ENCODE measurements around the gene RNF151. TPM values are rescaled to one million over a fixed set of nuclear protein-coding genes. Genes with fewer than 3 reads are reported as not detected.
A peak's percentile ranks its signal among the peaks of the same experiment; 100 is the strongest.

The RNF151 gene
- total RNA-seq, 4 donors from 2014 or later: not detected

GRCh38 chr16:1932050-1933028 is 34.3 kb upstream of the RNF151 start:
- in situ Hi-C loops (cut with MboI; ENCODE audit: low pct_ligation_motif_present in 1 of 4, low pct_unique_long_range_greater_than_20kb in 1 of 4, low sequenced_read_pairs in 3 of 4): loop anchor here in 1 of 4 donors (5.0 kb wide), 1 partner anchor 70 kb away; no protein-coding TSS in a partner anchor
- no peaks in the 10 kb centered on the region for H3K9me3 ChIP-seq
- H3K4me1 ChIP-seq: peaks cover 4 to 14% (median 8%) of the 10 kb centered on the region in 4 donors
- H3K27me3 ChIP-seq: no peaks in the 10 kb centered on the region
- no peak overlapping the region for H3K27ac ChIP-seq
- H3K4me3 ChIP-seq: no peak overlapping the region
- TF ChIP-seq CTCF (IDR thresholded peaks at IDR 0.05) (peak in 4 of 5 experiments; percentile 21 to 54 (median 34)), POLR2AphosphoS5 (IDR thresholded peaks at IDR 0.05) (no peak)
- no peaks in the 10 kb centered on the region for H3K36me3 ChIP-seq
- DNase-seq: peak; percentile 66
- WGBS, 2 donors (ENCODE audit: low coverage in 1 of 2): 77% methylated on average over 17 of the region's 19 CpGs; no CpG with 5 or more reads in 1 of the 2 donors
- intact Hi-C loops (cut with DNase I; ENCODE audit: low total_unique reads): no loop called here

GRCh38 chr16:1933097-1933661 is 33.5 kb upstream of the RNF151 start:
- Histone ChIP-seq H3K4me3 (no peak overlapping the region), H3K4me1 (peaks cover 4 to 14% (median 8%) of the 10 kb centered on the region in 4 donors), H3K27ac (no peak overlapping the region), H3K9me3 (no peaks in the 10 kb centered on the region), H3K36me3 (peaks cover 0 to 7% (median under 1%) of the 10 kb centered on the region in 4 donors), H3K27me3 (no peaks in the 10 kb centered on the region)
- WGBS, 2 donors (ENCODE audit: low coverage in 1 of 2): 75% methylated on average over 21 of the region's 23 CpGs; no CpG with 5 or more reads in 1 of the 2 donors
- no peak for DNase-seq
- intact Hi-C loops (cut with DNase I; ENCODE audit: low total_unique reads) (no loop called here), in situ Hi-C loops (cut with MboI; ENCODE audit: low pct_ligation_motif_present in 1 of 4, low pct_unique_long_range_greater_than_20kb in 1 of 4, low sequenced_read_pairs in 3 of 4) (loop anchor here in 1 of 4 donors (5.0 kb wide), 1 partner anchor 71 kb away; no protein-coding TSS in a partner anchor)
- TF ChIP-seq POLR2AphosphoS5 (IDR thresholded peaks at IDR 0.05) (no peak), CTCF (IDR thresholded peaks at IDR 0.05) (no peak), POLR2A (IDR thresholded peaks at IDR 0.05) (no peak), EP300 (IDR thresholded peaks at IDR 0.05; ENCODE audit: low read depth) (no peak)

- no peak overlapping the region for H3K4me3 ChIP-seq
- no peaks in the 10 kb centered on the region for H3K9me3 ChIP-seq
- no peaks in the 10 kb centered on the region for H3K27me3 ChIP-seq
- H3K4me1 ChIP-seq: peaks cover 8 to 30% (median 24%) of the 10 kb centered on the region in 4 donors
- WGBS, 2 donors (ENCODE audit: low coverage in 1 of 2): 91% methylated on average over 11 of the region's 11 CpGs; no CpG with 5 or more reads in 1 of the 2 donors
- no peak overlapping the region for H3K27ac ChIP-seq
- intact Hi-C loops (cut with DNase I; ENCODE audit: low total_unique reads) (no loop called here), in situ Hi-C loops (cut with MboI; ENCODE audit: low pct_ligation_motif_present in 1 of 4, low pct_unique_long_range_greater_than_20kb in 1 of 4, low sequenced_read_pairs in 3 of 4) (no loop called here)
- DNase-seq: no peak
- H3K36me3 ChIP-seq: peaks cover 0 to 17% (median 4%) of the 10 kb centered on the region in 4 donors
- TF ChIP-seq EP300 (IDR thresholded peaks at IDR 0.05; ENCODE audit: low read depth): no peak
- TF ChIP-seq POLR2A (IDR thresholded peaks at IDR 0.05): no peak
- TF ChIP-seq POLR2AphosphoS5 (IDR thresholded peaks at IDR 0.05): no peak
- TF ChIP-seq CTCF (IDR thresholded peaks at IDR 0.05): no peak
Measured at GRCh38 chr16:1936945-1937479, 29.6 kb upstream of the RNF151 start.

GRCh38 chr16:1938316-1938715 is 28.3 kb upstream of the RNF151 start:
- in situ Hi-C loops (cut with MboI; ENCODE audit: low pct_ligation_motif_present in 1 of 4, low pct_unique_long_range_greater_than_20kb in 1 of 4, low sequenced_read_pairs in 3 of 4): no loop called here
- no peak overlapping the region for H3K27ac ChIP-seq

More at GRCh38 chr16:1938316-1938715, 28.3 kb upstream of the RNF151 start:
- Histone ChIP-seq H3K4me3 (no peak overlapping the region), H3K4me1 (peaks cover 15 to 36% (median 31%) of the 10 kb centered on the region in 4 donors), H3K27me3 (no peaks in the 10 kb centered on the region), H3K36me3 (peaks cover 0 to 17% (median 4%) of the 10 kb centered on the region in 4 donors), H3K9me3 (no peaks in the 10 kb centered on the region)
- WGBS, 2 donors (ENCODE audit: low coverage in 1 of 2): 98% methylated on average over 10 of the region's 10 CpGs; no CpG with 5 or more reads in 1 of the 2 donors
- no peak for DNase-seq
- no peak for TF ChIP-seq CTCF (IDR thresholded peaks at IDR 0.05)
- intact Hi-C loops (cut with DNase I; ENCODE audit: low total_unique reads): no loop called here

All from transverse colon (tissue), 4 donors.